Activated naive CD8-positive, alpha-beta T cell (primary cell): ENCODE data around the gene PHACTR3.

ENCODE experiments used
- H3K27ac Mint-ChIP-seq: one replicate; pipeline ENCODE4 v1.8.0; 2021; ENCODE audit warnings: mixed read lengths
- H3K27me3 Mint-ChIP-seq: one replicate; pipeline ENCODE4 v1.8.0; 2021; ENCODE audit warnings: mixed read lengths
- H3K36me3 Mint-ChIP-seq: one replicate; pipeline ENCODE4 v1.8.0; 2021; ENCODE audit warnings: mixed read lengths
- H3K4me1 Mint-ChIP-seq: one replicate; pipeline ENCODE4 v1.8.0; 2021; ENCODE audit warnings: low read depth, mixed read lengths
- H3K4me3 Mint-ChIP-seq: one replicate; pipeline ENCODE4 v1.8.0; 2021; ENCODE audit warnings: mild to moderate bottlenecking, mixed read lengths
- H3K9me3 Mint-ChIP-seq: one replicate; pipeline ENCODE4 v1.8.0; 2021; ENCODE audit warnings: low read depth, mixed read lengths

The PHACTR3 gene

DNA sequence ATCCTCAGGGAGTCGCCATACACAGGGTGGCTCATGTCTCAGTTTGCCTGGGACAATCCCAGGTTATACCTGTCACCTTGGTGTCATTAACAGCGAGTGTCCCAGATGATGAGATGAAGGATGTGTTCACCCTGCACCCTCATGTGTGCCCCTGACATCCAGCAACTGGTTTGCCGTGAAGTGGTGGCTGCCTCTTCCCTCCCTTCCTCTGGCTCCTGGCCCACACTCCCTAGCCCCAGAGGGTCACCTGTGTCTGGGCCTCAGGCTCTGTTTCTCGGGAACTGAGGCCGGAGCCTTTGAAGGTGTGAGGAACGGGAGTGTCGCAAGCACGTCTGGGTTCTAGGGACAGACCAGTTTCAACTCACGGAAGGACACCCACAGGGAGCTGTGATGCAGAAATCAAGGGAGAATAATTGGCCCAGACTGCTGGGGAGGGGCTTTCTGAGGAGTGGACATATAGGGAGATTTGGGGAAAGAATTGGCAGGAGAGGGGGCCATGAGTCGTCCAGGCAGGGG is 35.8 kb upstream of the PHACTR3 start:
- H3K4me1 Mint-ChIP-seq = peaks cover 5% of the 10 kb centered on the region
- no peak overlapping the region for H3K4me3 Mint-ChIP-seq
- H3K27ac Mint-ChIP-seq = no peak overlapping the region
- no peaks in the 10 kb centered on the region for H3K36me3 Mint-ChIP-seq
- peaks cover 15% of the 10 kb centered on the region for H3K27me3 Mint-ChIP-seq
- no peaks in the 10 kb centered on the region for H3K9me3 Mint-ChIP-seq

- Mint-ChIP-seq H3K36me3 (no peaks in the 10 kb centered on the region), H3K4me3 (no peak overlapping the region), H3K27ac (no peak overlapping the region), H3K27me3 (peaks cover 15% of the 10 kb centered on the region), H3K9me3 (no peaks in the 10 kb centered on the region), H3K4me1 (peaks cover 5% of the 10 kb centered on the region)
Measured at GRCh38 chr20:59569305-59569704, 35.0 kb upstream of the PHACTR3 start.

- H3K4me3 Mint-ChIP-seq = peak overlapping the region; percentile 69
- H3K36me3 Mint-ChIP-seq = no peaks in the 10 kb centered on the region
- no peaks in the 10 kb centered on the region for H3K9me3 Mint-ChIP-seq
- peaks cover 22% of the 10 kb centered on the region for H3K27me3 Mint-ChIP-seq
- H3K27ac Mint-ChIP-seq = no peak overlapping the region
- peaks cover 5% of the 10 kb centered on the region for H3K4me1 Mint-ChIP-seq
Measured at GRCh38 chr20:59571151-59571550, 33.2 kb upstream of the PHACTR3 start.

DNA sequence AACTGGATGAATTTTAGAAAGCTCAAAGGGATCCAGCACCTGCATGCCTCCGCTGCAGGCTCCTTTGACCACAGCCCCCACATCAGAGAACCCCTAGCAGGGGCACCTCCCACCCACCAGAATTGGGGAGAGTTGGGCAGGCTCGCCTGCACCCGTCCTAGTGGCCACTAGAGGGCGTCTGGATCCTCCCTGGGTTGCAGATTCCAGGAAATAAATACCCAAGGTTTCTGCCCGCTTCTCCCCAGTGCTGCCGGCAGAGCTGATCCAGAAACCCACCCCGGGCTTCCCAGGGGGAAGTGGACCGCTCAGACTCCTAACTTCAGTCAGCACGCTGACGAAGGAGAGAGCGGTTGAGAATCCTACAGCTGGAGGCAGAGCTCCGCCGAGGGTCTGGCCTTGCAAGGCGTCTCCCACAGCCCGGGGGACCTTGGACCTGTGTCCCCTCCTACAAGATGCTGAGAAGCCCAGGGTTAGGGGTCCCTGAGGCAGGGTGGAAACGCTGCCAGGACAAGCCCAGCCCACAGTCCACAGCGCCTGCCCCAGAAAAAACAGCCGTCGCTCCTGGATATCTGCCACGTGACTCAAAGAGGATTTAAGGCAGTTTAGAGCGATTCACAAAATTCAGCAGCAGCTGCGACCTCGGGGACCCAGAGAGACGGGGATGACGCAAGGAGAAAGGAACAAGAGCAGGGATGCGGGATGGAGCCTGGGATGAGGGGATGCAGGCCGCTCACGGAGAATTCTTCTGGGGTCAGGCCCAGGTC is 32.6 kb upstream of the PHACTR3 start:
- peaks cover 27% of the 10 kb centered on the region for H3K27me3 Mint-ChIP-seq
- H3K36me3 Mint-ChIP-seq = no peaks in the 10 kb centered on the region
- H3K9me3 Mint-ChIP-seq = no peaks in the 10 kb centered on the region
- H3K4me3 Mint-ChIP-seq = peak overlapping the region; percentile 69
- no peak overlapping the region for H3K27ac Mint-ChIP-seq
- peaks cover 5% of the 10 kb centered on the region for H3K4me1 Mint-ChIP-seq

DNA sequence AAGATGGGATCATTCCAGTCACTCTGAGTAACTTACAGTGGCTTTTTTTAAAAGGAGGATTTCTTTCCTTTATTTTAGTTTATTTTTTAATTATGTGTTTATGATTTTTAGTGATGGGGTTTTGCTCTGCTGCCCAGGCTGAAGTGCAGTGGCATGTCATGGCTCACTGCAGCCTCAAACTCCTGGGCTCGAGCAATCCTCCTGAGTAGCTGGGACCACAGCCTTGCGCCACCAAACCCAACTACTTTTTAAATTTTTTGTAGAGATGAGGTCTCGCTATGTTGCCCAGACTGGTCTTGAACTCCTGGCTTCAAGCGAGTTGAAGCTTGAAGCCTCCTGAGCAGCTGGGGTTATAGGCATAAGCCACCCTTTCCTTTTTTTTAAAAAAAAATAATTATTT is 31.8 kb upstream of the PHACTR3 start:
- peaks cover 26% of the 10 kb centered on the region for H3K27me3 Mint-ChIP-seq
- no peaks in the 10 kb centered on the region for H3K36me3 Mint-ChIP-seq
- no peak overlapping the region for H3K27ac Mint-ChIP-seq
- no peak overlapping the region for H3K4me3 Mint-ChIP-seq
- H3K4me1 Mint-ChIP-seq = peaks cover 5% of the 10 kb centered on the region
- no peaks in the 10 kb centered on the region for H3K9me3 Mint-ChIP-seq

DNA sequence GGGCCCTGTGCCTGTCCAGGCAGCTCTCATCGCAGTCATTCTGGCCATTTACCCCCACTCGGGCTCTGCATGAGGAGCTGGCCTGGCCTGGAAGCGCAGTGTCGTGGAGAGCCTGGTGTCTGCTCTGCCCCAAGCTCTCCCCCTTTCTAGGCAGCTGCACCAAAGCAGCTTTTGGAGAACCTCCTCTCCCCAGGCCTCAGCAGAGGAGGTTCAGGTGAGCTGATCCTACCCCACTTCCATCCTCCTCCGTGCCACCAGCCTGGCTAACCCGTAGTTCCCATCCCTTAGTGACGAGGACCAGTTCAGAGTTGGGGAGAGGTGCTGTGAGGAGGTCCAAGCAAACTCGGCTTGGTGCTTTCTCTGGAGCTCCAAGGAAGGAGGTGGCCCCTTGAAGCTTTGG is 30.5 kb upstream of the PHACTR3 start:
- Mint-ChIP-seq H3K4me3 (no peak overlapping the region), H3K9me3 (no peaks in the 10 kb centered on the region), H3K27me3 (peaks cover 30% of the 10 kb centered on the region), H3K36me3 (no peaks in the 10 kb centered on the region), H3K4me1 (peaks cover 5% of the 10 kb centered on the region), H3K27ac (no peak overlapping the region)

DNA sequence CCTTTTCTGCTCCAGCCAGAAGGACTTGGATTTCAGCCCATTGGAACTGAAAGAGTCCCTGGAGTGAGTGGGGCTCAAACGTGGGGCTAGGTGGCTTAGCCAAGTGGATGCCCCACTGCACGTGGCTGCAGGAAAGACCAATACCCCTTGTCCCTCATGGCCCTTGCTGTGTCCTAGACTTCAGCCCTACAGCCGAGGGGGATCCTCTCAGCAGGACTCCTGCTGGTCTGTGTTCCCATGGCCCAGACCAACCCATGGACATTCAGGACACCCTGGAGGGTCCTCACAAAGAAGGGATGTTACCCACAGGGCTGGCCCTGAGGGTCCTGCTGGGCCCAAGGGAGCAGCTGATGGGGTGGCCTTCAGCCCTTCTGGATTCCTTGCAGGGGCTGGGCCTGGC is 30.0 kb upstream of the PHACTR3 start:
- no peak overlapping the region for H3K4me3 Mint-ChIP-seq
- no peaks in the 10 kb centered on the region for H3K36me3 Mint-ChIP-seq
- H3K27me3 Mint-ChIP-seq = peaks cover 32% of the 10 kb centered on the region
- peaks cover 5% of the 10 kb centered on the region for H3K4me1 Mint-ChIP-seq
- no peak overlapping the region for H3K27ac Mint-ChIP-seq
- no peaks in the 10 kb centered on the region for H3K9me3 Mint-ChIP-seq

DNA sequence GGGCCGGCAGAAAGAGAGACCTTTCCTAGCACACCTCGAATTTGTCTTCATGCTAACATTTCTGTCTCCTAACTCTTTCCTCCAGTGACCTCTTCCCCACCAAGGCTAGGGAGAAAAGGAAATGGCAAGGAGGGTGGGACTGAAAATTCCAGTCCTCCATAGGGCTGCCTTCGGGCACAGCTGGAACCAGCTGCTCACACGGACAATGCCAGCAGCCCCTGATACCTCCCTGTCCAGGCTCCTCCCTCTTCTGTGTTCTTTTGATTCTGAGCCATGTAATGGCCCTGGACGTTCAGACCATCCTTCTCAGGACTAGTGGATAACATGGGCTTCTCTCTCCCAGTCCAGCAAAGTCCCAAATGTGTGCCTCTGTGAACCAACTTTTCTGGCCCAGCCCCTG is 29.1 kb upstream of the PHACTR3 start:
- Mint-ChIP-seq H3K4me3 (no peak overlapping the region), H3K4me1 (peaks cover 5% of the 10 kb centered on the region), H3K27me3 (peaks cover 33% of the 10 kb centered on the region), H3K27ac (no peak overlapping the region), H3K36me3 (no peaks in the 10 kb centered on the region), H3K9me3 (no peaks in the 10 kb centered on the region)

DNA sequence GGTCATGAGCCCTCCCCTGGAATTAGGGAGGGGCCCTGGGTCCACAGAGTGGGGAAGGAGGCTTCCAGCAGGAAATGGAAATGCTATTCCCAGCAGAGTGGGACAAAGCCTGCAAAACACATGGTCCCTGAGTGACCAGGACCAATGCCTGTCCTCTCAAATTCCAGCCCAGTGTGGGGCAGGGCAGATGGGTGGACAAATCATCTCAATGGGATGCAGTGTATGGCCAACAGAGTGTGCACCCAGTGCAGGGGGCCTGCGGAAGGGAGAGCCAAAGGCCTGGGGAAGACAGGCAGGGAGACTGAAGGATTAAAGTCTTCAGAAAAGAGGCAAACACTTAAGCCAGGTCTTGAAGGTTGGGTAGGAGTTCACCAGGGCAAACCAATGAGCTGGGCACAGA is 28.7 kb upstream of the PHACTR3 start:
- peaks cover 32% of the 10 kb centered on the region for H3K27me3 Mint-ChIP-seq

GRCh38 chr20:59576216-59576953 is 28.0 kb upstream of the PHACTR3 start:
- Mint-ChIP-seq H3K4me1 (peaks cover 1% of the 10 kb centered on the region), H3K9me3 (no peaks in the 10 kb centered on the region), H3K27ac (no peak overlapping the region), H3K36me3 (no peaks in the 10 kb centered on the region), H3K4me3 (no peak overlapping the region), H3K27me3 (peaks cover 28% of the 10 kb centered on the region)

More for the DNA sequence above, 28.7 kb upstream of the PHACTR3 start:
- Mint-ChIP-seq H3K9me3 (no peaks in the 10 kb centered on the region), H3K36me3 (no peaks in the 10 kb centered on the region), H3K4me3 (no peak overlapping the region), H3K27ac (no peak overlapping the region), H3K4me1 (peaks cover 5% of the 10 kb centered on the region)

DNA sequence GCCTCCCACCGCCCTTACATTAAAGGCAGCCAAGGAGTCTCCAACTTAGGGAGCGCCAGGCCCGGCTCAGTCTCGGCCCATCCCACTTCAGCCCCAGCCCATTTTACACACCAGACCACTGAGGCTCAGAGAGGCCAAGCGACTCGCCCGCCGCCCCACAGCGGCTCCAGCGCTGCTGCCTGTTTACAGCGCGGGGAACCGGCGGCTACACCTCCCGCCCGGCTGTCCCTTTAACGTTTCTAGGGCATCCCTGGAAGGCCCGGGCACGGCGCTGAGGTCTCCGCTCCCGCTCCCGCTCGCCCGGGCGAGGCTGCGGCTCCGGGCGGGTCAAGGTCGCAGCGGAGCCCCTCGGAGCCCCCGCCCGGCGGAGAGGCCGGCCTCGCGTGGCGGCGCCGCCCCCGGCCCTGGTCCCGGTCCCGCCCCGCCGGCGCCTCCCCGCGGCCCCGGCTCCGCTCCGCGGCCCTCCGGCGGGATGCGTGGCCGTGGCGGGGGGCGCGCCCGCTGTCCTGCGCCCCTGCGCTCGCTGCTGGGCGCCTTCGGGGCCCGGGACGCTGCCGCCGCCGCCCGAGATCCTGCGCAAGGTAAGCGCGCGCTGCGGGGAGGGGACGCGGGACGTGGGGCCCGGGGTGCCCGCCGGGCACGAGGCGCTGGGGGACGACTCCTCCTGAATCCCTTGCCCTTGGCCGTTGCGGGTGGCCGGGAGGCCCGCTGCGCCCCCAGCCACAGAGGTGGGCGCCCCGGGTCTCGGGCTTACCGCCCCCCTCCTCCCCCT is 27.1 kb upstream of the PHACTR3 start:
- Mint-ChIP-seq H3K4me1 (no peaks in the 10 kb centered on the region), H3K36me3 (no peaks in the 10 kb centered on the region), H3K27ac (no peak overlapping the region), H3K9me3 (no peaks in the 10 kb centered on the region), H3K4me3 (no peak overlapping the region), H3K27me3 (peaks cover 28% of the 10 kb centered on the region)

- Mint-ChIP-seq H3K4me1 (no peaks in the 10 kb centered on the region), H3K4me3 (no peak overlapping the region), H3K27me3 (peaks cover 28% of the 10 kb centered on the region), H3K36me3 (no peaks in the 10 kb centered on the region), H3K27ac (no peak overlapping the region), H3K9me3 (no peaks in the 10 kb centered on the region)
Measured at GRCh38 chr20:59577809-59578435, 26.4 kb upstream of the PHACTR3 start.

DNA sequence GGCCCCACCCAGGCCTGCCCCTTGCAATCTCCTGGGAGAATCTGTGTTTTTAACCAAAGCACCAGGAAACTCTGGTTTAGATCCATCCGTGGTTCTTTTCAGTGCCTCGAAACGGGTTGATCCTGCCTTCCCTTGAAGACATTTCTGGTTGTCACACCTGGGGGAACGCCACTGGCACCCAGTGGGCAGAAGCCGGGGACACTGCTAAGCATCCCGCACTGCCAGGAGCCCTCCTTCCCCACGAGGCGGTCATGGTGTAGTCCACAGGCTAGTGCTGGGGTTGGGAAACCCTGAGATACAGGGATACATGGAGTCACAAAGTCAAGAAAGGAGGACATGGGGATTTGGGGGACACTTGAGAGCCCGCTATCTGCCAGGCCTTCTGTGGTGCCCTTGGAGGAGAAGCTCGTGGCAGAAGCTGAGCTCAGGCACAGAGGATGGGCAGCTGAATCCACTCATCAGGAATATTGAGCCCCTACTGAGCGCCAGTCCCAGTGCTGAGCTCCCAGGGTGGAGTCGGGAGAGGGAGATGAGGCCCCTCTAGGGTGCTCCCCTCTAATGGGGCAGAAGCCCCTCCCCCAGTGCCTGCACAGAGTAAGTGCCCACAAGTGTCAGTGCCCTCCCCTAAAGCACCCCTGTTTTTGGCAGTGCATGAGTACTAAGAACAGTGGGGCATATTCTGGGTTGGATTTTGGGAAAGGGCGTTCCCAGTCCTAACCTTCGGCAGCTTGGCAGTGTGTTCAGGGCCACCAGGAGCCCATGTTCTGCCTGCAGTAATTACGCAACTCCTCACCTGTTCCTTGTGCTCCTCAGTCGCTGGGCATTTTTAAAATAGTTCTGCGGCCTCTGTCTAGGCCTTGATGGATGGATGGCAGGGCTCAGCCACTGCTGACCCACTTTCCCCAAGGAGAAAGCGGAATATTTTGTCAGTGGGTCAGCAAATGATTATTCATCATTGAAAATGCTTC is 25.6 kb upstream of the PHACTR3 start:
- Mint-ChIP-seq H3K27me3 (peaks cover 28% of the 10 kb centered on the region), H3K9me3 (no peaks in the 10 kb centered on the region), H3K4me1 (no peaks in the 10 kb centered on the region), H3K4me3 (peak overlapping the region; percentile 13), H3K27ac (no peak overlapping the region), H3K36me3 (no peaks in the 10 kb centered on the region)
